OCI-LY1 (cell line): Measurements from ENCODE around the gene RAPGEF4.
A peak's percentile ranks its signal among the peaks of the same experiment; 100 is the strongest.

Experiments used
- H2AFZ ChIP-seq: fragments of 200-600 bp; sonication (generic), shearing (Covaris generic); 2 replicates; pipeline ENCODE4 v1.6.0; 2014; ENCODE audit warnings: antibody characterized with exemption, mild to moderate bottlenecking, low read length
- H3F3A ChIP-seq: fragments of 200-600 bp; sonication (generic), shearing (Covaris generic); 2 replicates; pipeline ENCODE4 v1.6.0; 2014; ENCODE audit warnings: mild to moderate bottlenecking, antibody characterized with exemption, low read length, moderate library complexity; ENCODE audit not compliant: insufficient read depth
- H3K27ac ChIP-seq: fragments of 200-600 bp; sonication (generic); 2 replicates; pipeline ENCODE4 v1.5.1; 2014; ENCODE audit warnings: low read length, mixed run types, mild to moderate bottlenecking, low read depth; ENCODE audit not compliant: poor library complexity, severe bottlenecking
- H3K27me3 ChIP-seq: fragments of 200-600 bp; sonication (generic); 2 replicates; pipeline ENCODE4 v1.6.0; 2014; ENCODE audit warnings: antibody characterized with exemption, mild to moderate bottlenecking, low read length, moderate library complexity; ENCODE audit not compliant: insufficient read depth
- H3K36me3 ChIP-seq: fragments of 200-600 bp; sonication (generic); 2 replicates; pipeline ENCODE4 v1.6.1; 2014; ENCODE audit warnings: mild to moderate bottlenecking, antibody characterized with exemption, low read length, moderate library complexity, mixed read lengths; ENCODE audit not compliant: insufficient read depth
- H3K4me1 ChIP-seq: fragments of 200-600 bp; sonication (generic); 2 replicates; pipeline ENCODE4 v1.5.1; 2014; ENCODE audit warnings: mild to moderate bottlenecking, low read length, moderate library complexity; ENCODE audit not compliant: insufficient read depth, severe bottlenecking
- H3K4me2 ChIP-seq: fragments of 200-600 bp; sonication (generic), shearing (Covaris generic); 2 replicates; pipeline ENCODE4 v1.6.1; 2014; ENCODE audit warnings: low read length
- H3K4me3 ChIP-seq: fragments of 200-600 bp; sonication (generic); 2 replicates; pipeline ENCODE4 v1.5.1; 2014; ENCODE audit warnings: low read length, low read depth, mild to moderate bottlenecking, mixed read lengths; ENCODE audit not compliant: poor library complexity, severe bottlenecking
- H3K79me2 ChIP-seq: fragments of 200-600 bp; shearing (Covaris generic); 2 replicates; pipeline ENCODE4 v1.6.1; 2016; ENCODE audit warnings: mixed run types, low read length, mixed read lengths; ENCODE audit not compliant: insufficient read depth
- H3K9ac ChIP-seq: fragments of 200-600 bp; sonication (generic), shearing (Covaris generic); 2 replicates; pipeline ENCODE4 v1.6.1; 2014; ENCODE audit warnings: mild to moderate bottlenecking, low read length, mixed read lengths
- H3K9me2 ChIP-seq: fragments of 200-600 bp; sonication (generic), shearing (Covaris generic); 2 replicates; pipeline ENCODE4 v1.6.1; 2014; ENCODE audit warnings: low read depth, mild to moderate bottlenecking, low read length, mixed read lengths
- H3K9me3 ChIP-seq: fragments of 200-600 bp; shearing (Covaris generic); 2 replicates; pipeline ENCODE4 v1.6.1; 2014; ENCODE audit warnings: low read length, mixed read lengths
- H4K20me1 ChIP-seq: fragments of 200-600 bp; sonication (generic), shearing (Covaris generic); 2 replicates; pipeline ENCODE4 v1.6.0; 2016; ENCODE audit warnings: mild to moderate bottlenecking, low read length; ENCODE audit not compliant: insufficient read depth
- EZH2 ChIP-seq: fragments of 200-600 bp; sonication (generic), shearing (Covaris generic); IDR thresholded peaks from 2 replicates; pipeline ENCODE4 v1.8.0; 2017; ENCODE audit warnings: borderline replicate concordance, mixed run types, mild to moderate bottlenecking, antibody characterized with exemption, low read length, moderate library complexity, mixed read lengths
- TF ChIP-seq, protein P1 (sequence below): fragments of 200-600 bp; sonication (generic), shearing (Covaris generic); IDR thresholded peaks from 2 replicates; pipeline ENCODE4 v1.5.1; 2017; ENCODE audit warnings: mild to moderate bottlenecking, antibody characterized with exemption, low read length, moderate library complexity, mixed read lengths

The RAPGEF4 gene

GRCh38 chr2:173075056-173075780, 339.6 kb downstream of the RAPGEF4 start:
- no peak for TF ChIP-seq EZH2
- TF ChIP-seq, protein P1, sequence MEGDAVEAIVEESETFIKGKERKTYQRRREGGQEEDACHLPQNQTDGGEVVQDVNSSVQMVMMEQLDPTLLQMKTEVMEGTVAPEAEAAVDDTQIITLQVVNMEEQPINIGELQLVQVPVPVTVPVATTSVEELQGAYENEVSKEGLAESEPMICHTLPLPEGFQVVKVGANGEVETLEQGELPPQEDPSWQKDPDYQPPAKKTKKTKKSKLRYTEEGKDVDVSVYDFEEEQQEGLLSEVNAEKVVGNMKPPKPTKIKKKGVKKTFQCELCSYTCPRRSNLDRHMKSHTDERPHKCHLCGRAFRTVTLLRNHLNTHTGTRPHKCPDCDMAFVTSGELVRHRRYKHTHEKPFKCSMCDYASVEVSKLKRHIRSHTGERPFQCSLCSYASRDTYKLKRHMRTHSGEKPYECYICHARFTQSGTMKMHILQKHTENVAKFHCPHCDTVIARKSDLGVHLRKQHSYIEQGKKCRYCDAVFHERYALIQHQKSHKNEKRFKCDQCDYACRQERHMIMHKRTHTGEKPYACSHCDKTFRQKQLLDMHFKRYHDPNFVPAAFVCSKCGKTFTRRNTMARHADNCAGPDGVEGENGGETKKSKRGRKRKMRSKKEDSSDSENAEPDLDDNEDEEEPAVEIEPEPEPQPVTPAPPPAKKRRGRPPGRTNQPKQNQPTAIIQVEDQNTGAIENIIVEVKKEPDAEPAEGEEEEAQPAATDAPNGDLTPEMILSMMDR: 0 out of 2 replicates have a peak, but pooled peaks have one; percentile 12
- no peak overlapping the region for H3K27ac ChIP-seq
- peak overlapping the region; percentile 54 for H3K4me3 ChIP-seq
- H3K9me2 ChIP-seq: no peaks in the 10 kb centered on the region
- H3K79me2 ChIP-seq: no peaks in the 10 kb centered on the region
- H3K36me3 ChIP-seq: no peaks in the 10 kb centered on the region
- H2AFZ ChIP-seq: no peak overlapping the region
- H3F3A ChIP-seq: no peaks in the 10 kb centered on the region
- H3K9me3 ChIP-seq: no peaks in the 10 kb centered on the region
- H3K4me1 ChIP-seq: peaks cover 6% of the 10 kb centered on the region
- H3K27me3 ChIP-seq: no peaks in the 10 kb centered on the region
- peak overlapping the region; percentile 19; the same call in 1 of the 2 replicates for H3K9ac ChIP-seq
- peak overlapping the region; percentile 60 for H3K4me2 ChIP-seq
- H4K20me1 ChIP-seq: no peaks in the 10 kb centered on the region

DNA sequence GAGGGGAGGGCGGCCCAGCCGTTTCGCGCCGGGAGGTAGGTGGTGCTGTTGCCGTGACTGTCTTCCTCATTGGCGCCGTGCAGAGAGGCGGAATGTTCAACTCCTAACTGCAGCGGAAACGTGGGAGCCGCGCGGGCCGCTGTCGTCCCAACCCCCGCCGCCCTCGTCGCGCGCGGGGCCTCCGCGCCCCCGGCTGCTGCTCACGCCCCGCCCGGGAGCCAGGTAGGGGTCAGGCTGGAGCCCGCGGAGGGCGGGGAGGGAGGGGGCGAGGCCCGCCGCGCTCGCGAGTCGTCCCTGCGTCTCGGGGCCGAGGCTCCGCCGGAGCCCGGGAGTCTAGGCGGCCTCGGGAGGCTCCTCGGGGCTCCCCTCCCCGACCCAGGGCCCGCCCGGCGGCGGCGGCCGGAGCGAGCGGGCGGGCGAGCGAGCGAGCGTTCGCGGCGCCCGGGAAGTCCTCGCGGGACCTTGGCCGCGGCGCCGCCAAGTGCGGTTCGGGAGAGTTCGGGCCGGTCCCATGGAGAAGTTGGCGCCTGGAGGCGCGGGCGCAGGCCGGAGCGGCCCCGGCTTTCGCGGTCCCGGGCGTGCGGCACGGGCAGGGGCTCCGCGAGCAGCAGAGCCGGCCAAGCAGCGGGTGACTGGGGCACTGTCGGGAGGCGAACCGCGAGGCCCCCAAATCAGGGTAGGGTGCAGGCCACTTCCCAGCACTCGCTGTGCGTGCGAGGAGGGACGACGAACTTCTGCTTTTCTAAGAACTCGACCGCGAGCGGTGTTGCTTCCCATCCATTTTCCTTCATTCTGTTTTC, 340.3 kb downstream of the RAPGEF4 start, which contains the start of gene MAP3K20:
Gene MAP3K20, plus strand, starts transcription at position 66 of the 800 bp plus-strand sequence. CDS start 15,186 bp downstream, outside the sequence.
- H3K4me2 ChIP-seq: peak within 1 kb of the TSS; percentile 60
- no peaks in the 10 kb centered on the region for H3K36me3 ChIP-seq
- no peaks in the 10 kb centered on the region for H3K79me2 ChIP-seq
- H3K4me3 ChIP-seq: peak within 1 kb of the TSS; percentile 54
- H3K27ac ChIP-seq: no peak within 1 kb of the TSS
- no peaks in the 10 kb centered on the region for H3F3A ChIP-seq
- no peaks in the 10 kb centered on the region for H3K9me2 ChIP-seq
- H3K9ac ChIP-seq: peak within 1 kb of the TSS; percentile 19; the same call in 1 of the 2 replicates
- H3K9me3 ChIP-seq: no peaks in the 10 kb centered on the region
- H4K20me1 ChIP-seq: no peaks in the 10 kb centered on the region
- no peak within 1 kb of the TSS for H2AFZ ChIP-seq
- H3K4me1 ChIP-seq: peaks cover 6% of the 10 kb centered on the region
- TF ChIP-seq EZH2: no peak
- TF ChIP-seq, protein P1: no peak
- H3K27me3 ChIP-seq: no peaks in the 10 kb centered on the region

DNA sequence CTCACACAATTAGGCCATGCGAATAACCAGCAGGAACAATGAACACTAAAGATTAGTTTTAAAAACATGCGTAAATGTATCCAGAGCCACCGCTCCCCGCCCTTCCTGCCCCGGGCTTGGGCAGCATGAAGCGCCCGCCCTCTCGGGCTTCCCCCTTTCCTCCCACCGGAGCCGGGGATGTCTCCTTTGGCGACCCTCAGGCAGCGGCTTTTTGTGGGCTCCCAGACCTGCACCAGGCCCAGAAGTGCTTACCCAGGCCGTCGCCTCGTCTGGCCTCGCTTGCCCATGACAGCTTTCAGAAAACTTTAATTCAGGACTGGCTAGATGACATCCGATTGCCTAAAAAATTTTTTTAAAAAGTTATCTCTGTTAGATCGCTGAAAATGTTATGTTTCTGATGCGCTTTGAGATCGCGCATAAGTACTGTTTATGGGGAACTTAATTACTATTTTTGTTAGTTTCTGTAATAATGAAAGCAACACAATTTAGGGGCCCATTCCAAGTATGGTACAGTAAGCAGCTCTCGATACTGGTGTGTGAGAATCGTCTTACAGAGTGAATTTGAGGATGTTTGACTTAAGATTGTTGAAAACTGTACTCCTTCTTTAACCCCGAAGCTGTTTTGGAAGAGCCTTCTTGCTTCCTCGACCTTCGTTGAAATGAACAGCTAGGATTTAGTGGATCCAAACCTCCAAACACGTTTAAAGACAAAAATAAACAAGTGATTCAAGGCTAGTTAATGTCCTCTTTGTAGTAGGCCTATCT, 341.1 kb downstream of the RAPGEF4 start:
- H3K27me3 ChIP-seq: no peaks in the 10 kb centered on the region
- peaks cover 6% of the 10 kb centered on the region for H3K4me1 ChIP-seq
- no peak overlapping the region; the same call in 1 of the 2 replicates for H3K9ac ChIP-seq
- H3K9me2 ChIP-seq: no peaks in the 10 kb centered on the region
- no peak overlapping the region for H3K27ac ChIP-seq
- no peaks in the 10 kb centered on the region for H3K9me3 ChIP-seq
- H2AFZ ChIP-seq: no peak overlapping the region
- no peaks in the 10 kb centered on the region for H4K20me1 ChIP-seq
- peak overlapping the region; percentile 60 for H3K4me2 ChIP-seq
- no peaks in the 10 kb centered on the region for H3K36me3 ChIP-seq
- no peaks in the 10 kb centered on the region for H3F3A ChIP-seq
- no peaks in the 10 kb centered on the region for H3K79me2 ChIP-seq
- H3K4me3 ChIP-seq: peak overlapping the region; percentile 54
- TF ChIP-seq, protein P1: no peak
- TF ChIP-seq EZH2: no peak
